ENCODE results near the gene GUCA2B. TPM values are rescaled to one million over a fixed set of nuclear protein-coding genes. Genes with fewer than 3 reads are reported as not detected.

Gene GUCA2B
- total RNA-seq, 1 donor from 2014 or later, result not detected

DNA sequence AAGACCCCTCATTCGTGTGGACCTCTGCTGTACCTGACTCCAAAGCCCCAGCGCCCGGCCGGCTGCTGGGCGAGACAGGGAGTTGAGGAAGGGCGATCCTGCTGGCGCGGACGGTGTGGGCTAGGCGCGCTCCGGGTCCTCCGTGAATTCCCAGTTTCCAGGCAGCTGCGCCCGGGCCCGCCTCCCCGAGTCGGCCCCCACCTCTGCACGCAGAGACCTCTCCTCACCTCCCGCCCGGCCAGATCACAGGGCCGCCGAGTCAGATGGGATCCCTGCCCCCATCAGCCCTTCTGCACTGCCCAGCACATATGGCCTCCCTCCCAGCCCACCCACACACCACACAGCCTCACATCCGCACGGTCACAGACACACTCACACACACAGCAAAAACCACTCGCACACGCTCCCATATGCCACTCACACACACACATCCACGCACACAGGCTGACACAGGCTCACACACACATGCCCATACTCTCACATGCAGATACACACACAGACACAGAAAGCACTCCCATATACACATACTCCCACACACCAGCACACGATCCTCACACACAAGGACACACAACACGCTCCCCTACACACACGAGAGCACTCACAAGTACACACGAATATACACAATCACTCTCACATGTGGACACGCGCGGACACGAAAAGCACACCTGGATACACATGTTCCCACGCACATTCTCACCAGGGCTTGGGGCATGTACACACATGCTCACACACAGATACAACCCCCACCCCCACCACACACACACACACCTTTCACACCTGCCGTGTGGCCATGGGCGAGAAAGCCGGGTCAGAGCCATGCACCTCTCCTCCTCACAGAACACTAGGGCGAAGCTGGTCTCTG lies 7.2 kb upstream of the GUCA2B start:
- DNase-seq (ENCODE audit: low read depth), result no peak
- Histone ChIP-seq H3K36me3 (ENCODE audit: insufficient read depth, low read length) (no peaks in the 10 kb centered on the region), H4K20me1 (ENCODE audit: insufficient read depth, low read length) (no peaks in the 10 kb centered on the region), H3K27ac (ENCODE audit: low read depth, low read length) (no peak overlapping the region), H3K4me3 (ENCODE audit: insufficient read depth, low read depth, low read length) (no peak overlapping the region), H3K27me3 (ENCODE audit: insufficient read depth, low read length) (peaks cover 36% of the 10 kb centered on the region), H3K4me1 (ENCODE audit: insufficient read depth, low read length) (no peaks in the 10 kb centered on the region), H2AFZ (ENCODE audit: low read depth, low read length) (peak overlapping the region; percentile 26), H3K9me3 (ENCODE audit: insufficient read depth, low read depth, low read length) (no peaks in the 10 kb centered on the region), H3K79me2 (ENCODE audit: insufficient read depth, low read length) (no peaks in the 10 kb centered on the region), H3K4me2 (ENCODE audit: low read length) (peak overlapping the region; percentile 51), H3K9ac (ENCODE audit: low read length) (no peak overlapping the region)
- H3K4me1 Mint-ChIP-seq (ENCODE audit: low read depth, unreplicated experiment), result peaks cover 2% of the 10 kb centered on the region
- H3K36me3 Mint-ChIP-seq (ENCODE audit: low read depth, unreplicated experiment), result no peaks in the 10 kb centered on the region
- peaks cover 2% of the 10 kb centered on the region for H3K9me3 Mint-ChIP-seq (ENCODE audit: unreplicated experiment)
- no peak overlapping the region for H3K4me3 Mint-ChIP-seq (ENCODE audit: unreplicated experiment)
- TF ChIP-seq, protein P1, sequence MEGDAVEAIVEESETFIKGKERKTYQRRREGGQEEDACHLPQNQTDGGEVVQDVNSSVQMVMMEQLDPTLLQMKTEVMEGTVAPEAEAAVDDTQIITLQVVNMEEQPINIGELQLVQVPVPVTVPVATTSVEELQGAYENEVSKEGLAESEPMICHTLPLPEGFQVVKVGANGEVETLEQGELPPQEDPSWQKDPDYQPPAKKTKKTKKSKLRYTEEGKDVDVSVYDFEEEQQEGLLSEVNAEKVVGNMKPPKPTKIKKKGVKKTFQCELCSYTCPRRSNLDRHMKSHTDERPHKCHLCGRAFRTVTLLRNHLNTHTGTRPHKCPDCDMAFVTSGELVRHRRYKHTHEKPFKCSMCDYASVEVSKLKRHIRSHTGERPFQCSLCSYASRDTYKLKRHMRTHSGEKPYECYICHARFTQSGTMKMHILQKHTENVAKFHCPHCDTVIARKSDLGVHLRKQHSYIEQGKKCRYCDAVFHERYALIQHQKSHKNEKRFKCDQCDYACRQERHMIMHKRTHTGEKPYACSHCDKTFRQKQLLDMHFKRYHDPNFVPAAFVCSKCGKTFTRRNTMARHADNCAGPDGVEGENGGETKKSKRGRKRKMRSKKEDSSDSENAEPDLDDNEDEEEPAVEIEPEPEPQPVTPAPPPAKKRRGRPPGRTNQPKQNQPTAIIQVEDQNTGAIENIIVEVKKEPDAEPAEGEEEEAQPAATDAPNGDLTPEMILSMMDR (IDR thresholded peaks at IDR 0.05; ENCODE audit: insufficient read depth, low read depth, low read length), result no peak
- peak; percentile 14 for TF ChIP-seq EZH2 (IDR thresholded peaks at IDR 0.05; ENCODE audit: insufficient read depth, low read length)
- peaks cover 30% of the 10 kb centered on the region for H3K27me3 Mint-ChIP-seq (ENCODE audit: low read depth, unreplicated experiment)
- no peak for FAIRE-seq
- H3K27ac Mint-ChIP-seq (ENCODE audit: unreplicated experiment), result no peak overlapping the region

- Mint-ChIP-seq H3K27me3 (ENCODE audit: low read depth, unreplicated experiment) (peaks cover 33% of the 10 kb centered on the region), H3K36me3 (ENCODE audit: low read depth, unreplicated experiment) (no peaks in the 10 kb centered on the region), H3K9me3 (ENCODE audit: unreplicated experiment) (peaks cover 2% of the 10 kb centered on the region), H3K4me3 (ENCODE audit: unreplicated experiment) (no peak overlapping the region), H3K4me1 (ENCODE audit: low read depth, unreplicated experiment) (peaks cover 2% of the 10 kb centered on the region), H3K27ac (ENCODE audit: unreplicated experiment) (no peak overlapping the region)
- Histone ChIP-seq H3K27me3 (ENCODE audit: insufficient read depth, low read length) (peaks cover 36% of the 10 kb centered on the region), H3K27ac (ENCODE audit: low read depth, low read length) (no peak overlapping the region), H3K79me2 (ENCODE audit: insufficient read depth, low read length) (no peaks in the 10 kb centered on the region), H3K4me2 (ENCODE audit: low read length) (peak overlapping the region; percentile 51), H3K36me3 (ENCODE audit: insufficient read depth, low read length) (no peaks in the 10 kb centered on the region), H3K9ac (ENCODE audit: low read length) (no peak overlapping the region), H3K4me3 (ENCODE audit: insufficient read depth, low read depth, low read length) (no peak overlapping the region), H4K20me1 (ENCODE audit: insufficient read depth, low read length) (no peaks in the 10 kb centered on the region), H3K4me1 (ENCODE audit: insufficient read depth, low read length) (no peaks in the 10 kb centered on the region), H2AFZ (ENCODE audit: low read depth, low read length) (peak overlapping the region; percentile 54), H3K9me3 (ENCODE audit: insufficient read depth, low read depth, low read length) (no peaks in the 10 kb centered on the region)
- no peak for TF ChIP-seq EZH2 (IDR thresholded peaks at IDR 0.05; ENCODE audit: insufficient read depth, low read length)
- TF ChIP-seq, protein P1 (IDR thresholded peaks at IDR 0.05; ENCODE audit: insufficient read depth, low read depth, low read length), result peak; percentile 77
- no peak for FAIRE-seq
- DNase-seq (ENCODE audit: low read depth), result peak; percentile 12
Observed at GRCh38 chr1:42146626-42147320, 6.4 kb upstream of the GUCA2B start.
